Heart left ventricle (tissue), 16 donors: ENCODE measurements around the gene C12orf56. TPM values are rescaled to one million over a fixed set of nuclear protein-coding genes. Genes with fewer than 3 reads are reported as not detected.

Experiments
- ATAC-seq, 4 donors: fragments of 200-7000 bp; cut with Tn5 transposase; one replicate each; pipeline ENCODE4 v1.9.1; 2020 to 2022; ENCODE audit warnings: moderate library complexity in 4 of 4, mild to moderate bottlenecking in 3 of 4, moderate number of reproducible peaks in 1 of 4
- DNase-seq, 5 donors: peaks; one replicate each; pipeline ENCODE4 v3.0.0-alpha.2; 2020
- H3K27ac ChIP-seq, 12 donors: fragments of 200-600 bp; sonication (generic) in 4 of 12; one replicate each; pipeline versions ENCODE4 v1.5.0 to v1.8.0; 2016 to 2022; ENCODE audit warnings: mild to moderate bottlenecking in 2 of 12
- H3K27me3 ChIP-seq, 9 donors: fragments of 200-600 bp; sonication (generic) in 2 of 9; one replicate each; pipeline versions ENCODE4 v1.5.1 to v1.8.0; 2016 to 2022; ENCODE audit warnings: mild to moderate bottlenecking in 3 of 9
- H3K36me3 ChIP-seq, 9 donors: fragments of 200-600 bp; sonication (generic) in 2 of 9; one replicate each; pipeline versions ENCODE4 v1.5.0 to v1.8.0; 2018 to 2022; ENCODE audit warnings: mild to moderate bottlenecking in 2 of 9
- H3K4me1 ChIP-seq, 12 donors: fragments of 200-600 bp; sonication (generic) in 4 of 12; one replicate each; pipeline versions ENCODE4 v1.5.0 to v1.8.0; 2016 to 2022; ENCODE audit warnings: mild to moderate bottlenecking in 3 of 12
- H3K4me3 ChIP-seq, 12 donors: fragments of 200-600 bp; sonication (generic) in 4 of 12; one replicate each; pipeline versions ENCODE4 v1.5.0 to v1.8.0; 2017 to 2022; ENCODE audit warnings: mild to moderate bottlenecking in 9 of 12, moderate library complexity in 4 of 12
- H3K9me3 ChIP-seq, 12 donors: fragments of 200-600 bp; sonication (generic) in 4 of 12; one replicate each; pipeline versions ENCODE4 v1.5.0 to v1.8.0; 2016 to 2022; ENCODE audit warnings: mild to moderate bottlenecking in 1 of 12
- CTCF ChIP-seq, 12 donors: fragments of 200-600 bp; sonication (generic) in 4 of 12; IDR thresholded peaks; one replicate each; pipeline versions ENCODE4 v1.5.0 to v1.8.0; 2018 to 2022; ENCODE audit warnings: antibody characterized with exemption in 12 of 12, mild to moderate bottlenecking in 5 of 12
- POLR2A ChIP-seq, 2 donors: fragments of 450-650 bp; IDR thresholded peaks; one replicate each; pipeline ENCODE4 v1.6.1; 2017; ENCODE audit warnings: antibody characterized with exemption in 2 of 2, mild to moderate bottlenecking in 2 of 2, moderate library complexity in 2 of 2
- WGBS, 4 donors: extraction: QIAGEN DNeasy Blood & Tissue Kit in 2 of 4; methylation state at CpG; one replicate each; pipeline versions ENCODE4 v1.1.5 to v1.1.7; 2013 to 2018; 5-methylcytosine and 5-hydroxymethylcytosine counted together
- intact Hi-C, 10 donors: fragments of 100-400 bp; cut with DNase I; formaldehyde crosslinking; loops; one replicate each; pipeline versions ENCODE4 v1.11.1 to v1.14.2; 2022
- long read RNA-seq, 3 donors: library from polyadenylated mRNA; unstranded; transcript quantifications; one replicate each; pipeline ENCODE4 v2.0.0, GENCODE V29; 2020 to 2021
- polyA plus RNA-seq, 2 donors: library from polyadenylated mRNA; stranded (reverse); fragments of 200-250 nt; gene quantifications; one replicate each; pipeline ENCODE4 v1.2.3, GENCODE V29; 2013
- total RNA-seq, 9 donors: library from RNA; depleted of rRNA in 2 of 9; stranded (reverse); fragments of >200 nt in 2 of 9; fragmentation: NEBNext Ultra II Directional in 3 of 9; extraction: Animal tissue kit (Norgen Biotek cat#: 25700) in 3 of 9; gene quantifications; one replicate each; pipeline versions ENCODE4 v1.1.0 to v1.2.4, GENCODE V29; 2016 to 2023
- donor health status: ischemic (EF 13 %, LVEDD 7.1; RV severe dilation, severe dysfunction).
- donor health status: healthy with polysubstance abuse.
- donor health status: DM: no; HTN: yes; CAD: no.
- donor health status: DM: no; HTN: no; CAD: no.
- donor health status: ischemic (EF 25% LVEDD 6.9; RV normal size, moderate dysfunction).
- donor health status: ischemic (EF 25% LVEDD 5.7; RV mildly dilated, moderate dysfunction).
- donor health status: healthy.
- donor health status: DM: yes; HTN: yes; CAD: no.
- donor health status: ischemic (EF 35%, LVEDD 5.7; RV mildly dilated, moderate dysfunction).
- donor health status: nonischemic (EF 11% LVEDD 7.7; RV severe dilation, severe dysfunction).
- donor health status: DM: yes; HTN: yes; CAD: no.
- donor health status: PGD.
- donor health status: ischemic (EF 29% LVEDD 5.4; RV normal size, mild dysfunction).
- donor health status: nonischemic (EF 23%, LVEDD 6.1; RV moderate dilation, normal function).

C12orf56 gene
- total RNA-seq = not detected
- polyA plus RNA-seq = not detected
- long read RNA-seq, donor 1 = 0 reads
- long read RNA-seq, donor 2, partial matches to known transcripts = 0 of 1 reads
- long read RNA-seq, donor 2, other reads (novel, unspliced or antisense) = 1 of 1 reads
- long read RNA-seq, donor 3 = 0 reads

- Histone ChIP-seq H3K4me1 (peaks cover 0 to 12% (median 4%) of the 10 kb centered on the region in 12 donors), H3K4me3 (peak within 1 kb of the TSS; percentile 18 to 54 (median 40)), H3K9me3 (no peaks in the 10 kb centered on the region), H3K36me3 (no peaks in the 10 kb centered on the region), H3K27me3 (peaks cover 0 to 38% (median 18%) of the 10 kb centered on the region in 9 donors), H3K27ac (no peak within 1 kb of the TSS)
- WGBS, 4 donors = 1 to 4% (median 2%) methylated on average over 32 to 66 of the region's 66 CpGs
- DNase-seq = no peak
- intact Hi-C loops = loop anchor here in 2 of 10 donors (10.0 kb wide), 3 partner anchors 116 to 566 kb away; partner anchors contain the start of gene SRGAP1 (in 1 of the 2)
- TF ChIP-seq POLR2A (IDR thresholded peaks at IDR 0.05) (no peak), CTCF (IDR thresholded peaks at IDR 0.05) (no peak)
- peak in 2 of 4 donors; percentile 15 to 36 for ATAC-seq
These were observed at the start of gene C12orf56 for GRCh38 chr12:64390275-64390851. C12orf56 (minus strand) TSS chr12:64390758; CDS start chr12:64390565, 193 bp downstream.

GRCh38 chr12:64440100-64440499 lies 49.5 kb upstream of the C12orf56 start:
- DNase-seq = no peak
- Histone ChIP-seq H3K27me3 (no peaks in the 10 kb centered on the region), H3K4me1 (no peaks in the 10 kb centered on the region), H3K9me3 (no peaks in the 10 kb centered on the region), H3K36me3 (peaks cover 0 to 100% (median 86%) of the 10 kb centered on the region in 9 donors), H3K27ac (no peak overlapping the region), H3K4me3 (no peak overlapping the region)
- TF ChIP-seq CTCF (IDR thresholded peaks at IDR 0.05) (no peak), POLR2A (IDR thresholded peaks at IDR 0.05) (no peak)
- no peak for ATAC-seq
- intact Hi-C loops = no loop called here
- whole genome bisulfite sequencing, 4 donors = 94 to 98% (median 95%) methylated on average over 1 of the region's 1 CpG

- no peaks in the 10 kb centered on the region for H3K9me3 ChIP-seq
- no peaks in the 10 kb centered on the region for H3K27me3 ChIP-seq
- ATAC-seq (no peak), DNase-seq (no peak)
- no peak overlapping the region for H3K27ac ChIP-seq
- intact Hi-C loops = no loop called here
- H3K36me3 ChIP-seq = peaks cover 0 to 100% (median 99%) of the 10 kb centered on the region in 9 donors
- no peaks in the 10 kb centered on the region for H3K4me1 ChIP-seq
- WGBS, 4 donors = 92 to 95% (median 93%) methylated on average over 5 of the region's 5 CpGs
- TF ChIP-seq POLR2A (IDR thresholded peaks at IDR 0.05) (no peak), CTCF (IDR thresholded peaks at IDR 0.05) (no peak)
- no peak overlapping the region for H3K4me3 ChIP-seq
These were observed 43.4 kb upstream of the C12orf56 start for GRCh38 chr12:64433915-64434314.

- Histone ChIP-seq H3K9me3 (no peaks in the 10 kb centered on the region), H3K36me3 (peaks cover 0 to 100% (median 97%) of the 10 kb centered on the region in 9 donors), H3K4me1 (no peaks in the 10 kb centered on the region), H3K4me3 (no peak overlapping the region), H3K27me3 (no peaks in the 10 kb centered on the region), H3K27ac (no peak overlapping the region)
- DNase-seq (no peak), ATAC-seq (no peak)
- intact Hi-C loops = no loop called here
- 92 to 98% (median 95%) methylated on average over 4 of the region's 4 CpGs for WGBS, 4 donors
- no peak for TF ChIP-seq POLR2A (IDR thresholded peaks at IDR 0.05)
- TF ChIP-seq CTCF (IDR thresholded peaks at IDR 0.05) = no peak
These were observed 41.2 kb upstream of the C12orf56 start for GRCh38 chr12:64431791-64432190.
